Common myeloid progenitor, CD34-positive (primary cell): ENCODE results near the gene PLAAT4.

Experiments
- CTCF ChIA-PET: fragments of 350-600 bp; sonication (Branson Sonifier 250); formaldehyde crosslinking; loops from one replicate; lab custom pipeline; 2021; ENCODE audit warnings: antibody characterized with exemption; lab: Charles Lee
- POLR2A ChIA-PET: fragments of 350-600 bp; sonication (Branson Sonifier 250); formaldehyde crosslinking; loops from one replicate; lab custom pipeline; 2021; ENCODE audit warnings: antibody characterized with exemption; lab: Charles Lee
- DNase-seq, 3 donors: peaks; one replicate each; pipeline versions ENCODE4 v3.0.0 to v3.0.0-alpha.2; 2013
- H3K27ac ChIP-seq, 2 experiments: 1 replicate in 1 of 2; 2 replicates in 1 of 2; pipeline ENCODE4 v1.7.0; 2013; ENCODE audit warnings: inconsistent platforms in 2 of 2, low read length in 2 of 2, mild to moderate bottlenecking in 2 of 2, low read depth in 1 of 2, moderate library complexity in 1 of 2; ENCODE audit not compliant: severe bottlenecking in 2 of 2, insufficient read depth in 1 of 2, poor library complexity in 1 of 2
- H3K27me3 ChIP-seq, 5 experiments: replicated peaks in 2 of 5; 1 replicate in 3 of 5; 2 replicates in 2 of 5; pipeline versions ENCODE4 v1.6.1 to v1.7.0; 2013; ENCODE audit warnings: low read length in 4 of 5, mild to moderate bottlenecking in 2 of 5, moderate library complexity in 2 of 5, inconsistent platforms in 1 of 5; ENCODE audit not compliant: insufficient read depth in 5 of 5, control insufficient read depth in 4 of 5
- H3K36me3 ChIP-seq, 4 experiments: 1 replicate in 2 of 4; 2 replicates in 2 of 4; pipeline versions ENCODE4 v1.6.1 to v1.7.0; 2013; ENCODE audit warnings: low read length in 3 of 4, control low read depth in 1 of 4, mild to moderate bottlenecking in 1 of 4; ENCODE audit not compliant: control insufficient read depth in 4 of 4, insufficient read depth in 4 of 4
- H3K4me1 ChIP-seq, 4 experiments: 1 replicate in 3 of 4; 2 replicates in 1 of 4; pipeline versions ENCODE4 v1.6.1 to v1.7.1; 2013; ENCODE audit warnings: low read length in 3 of 4, mild to moderate bottlenecking in 3 of 4, control low read depth in 1 of 4, inconsistent platforms in 1 of 4, moderate library complexity in 1 of 4; ENCODE audit not compliant: control insufficient read depth in 4 of 4, insufficient read depth in 4 of 4; ENCODE audit errors: control extremely low read depth in 1 of 4
- H3K4me3 ChIP-seq, 7 experiments: 1 replicate in 4 of 7; 2 replicates in 3 of 7; pipeline versions ENCODE4 v1.5.1 to v1.7.0; 2013; ENCODE audit warnings: mild to moderate bottlenecking in 7 of 7, low read length in 6 of 7, moderate library complexity in 6 of 7, inconsistent platforms in 2 of 7, low read depth in 2 of 7, control low read depth in 1 of 7; ENCODE audit not compliant: insufficient read depth in 4 of 7, control insufficient read depth in 1 of 7; ENCODE audit errors: extremely low read depth in 1 of 7
- H3K9me3 ChIP-seq, 5 experiments: 1 replicate in 4 of 5; 2 replicates in 1 of 5; pipeline versions ENCODE4 v1.6.1 to v1.7.1; 2013; ENCODE audit warnings: low read length in 4 of 5, mild to moderate bottlenecking in 2 of 5, inconsistent platforms in 1 of 5, low read depth in 1 of 5, moderate library complexity in 1 of 5; ENCODE audit not compliant: control insufficient read depth in 4 of 5, insufficient read depth in 2 of 5; ENCODE audit errors: control extremely low read depth in 1 of 5
- WGBS: methylation state at CpG from one replicate; pipeline ENCODE4 v1.1.5; 2013; ENCODE audit not compliant: insufficient coverage; 5-methylcytosine and 5-hydroxymethylcytosine counted together

PLAAT4 gene

DNA sequence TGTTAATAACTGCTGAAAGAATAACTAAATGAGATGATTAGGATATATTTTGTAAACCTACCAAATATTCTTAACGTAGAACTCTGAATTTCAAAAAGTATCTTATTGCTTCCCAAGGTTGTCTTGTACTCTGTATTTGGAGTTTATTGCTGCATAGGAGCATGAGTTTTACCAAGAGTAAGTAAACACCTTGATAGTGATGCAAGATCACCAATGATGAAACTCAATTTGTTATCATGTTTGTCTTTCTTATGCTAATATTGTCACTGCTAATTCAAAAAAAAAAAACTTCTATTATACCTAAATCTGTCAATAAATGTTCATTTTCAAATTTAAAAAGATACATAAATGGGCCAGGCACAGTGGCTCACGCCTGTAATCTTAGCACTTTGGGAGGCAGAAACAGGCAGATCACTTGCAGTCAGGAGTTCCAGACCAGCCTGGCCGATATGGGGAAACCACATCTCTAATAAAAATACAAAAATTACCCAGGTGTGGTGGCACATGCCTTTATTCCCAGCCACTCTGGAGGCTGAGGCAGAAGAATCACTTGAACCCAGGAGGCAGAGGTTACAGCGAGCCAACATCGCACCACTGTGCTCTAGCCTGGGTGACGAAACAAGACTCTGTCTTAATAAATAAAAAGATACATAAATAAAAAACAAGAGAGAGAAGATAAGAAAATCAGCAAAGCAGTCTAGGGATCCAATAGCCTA, 50.0 kb downstream of the PLAAT4 start:
- 94% methylated on average over 2 of the region's 6 CpGs for WGBS
- Histone ChIP-seq H3K9me3 (peaks cover 0 to 3% (median 0%) of the 10 kb centered on the region in 5 experiments), H3K27ac (no peak overlapping the region), H3K27me3 (peaks cover 0 to 4% (median 0%) of the 10 kb centered on the region in 5 experiments), H3K4me3 (no peak overlapping the region), H3K36me3 (no peaks in the 10 kb centered on the region), H3K4me1 (peaks cover 0 to 6% (median 5%) of the 10 kb centered on the region in 4 experiments)
- POLR2A ChIA-PET = no interaction called here
- CTCF ChIA-PET = interaction anchor here (1.5 kb wide), 1 partner anchor 20 kb away, joined by 4 read pairs; no protein-coding TSS in a partner anchor
- DNase-seq = no peak

DNA sequence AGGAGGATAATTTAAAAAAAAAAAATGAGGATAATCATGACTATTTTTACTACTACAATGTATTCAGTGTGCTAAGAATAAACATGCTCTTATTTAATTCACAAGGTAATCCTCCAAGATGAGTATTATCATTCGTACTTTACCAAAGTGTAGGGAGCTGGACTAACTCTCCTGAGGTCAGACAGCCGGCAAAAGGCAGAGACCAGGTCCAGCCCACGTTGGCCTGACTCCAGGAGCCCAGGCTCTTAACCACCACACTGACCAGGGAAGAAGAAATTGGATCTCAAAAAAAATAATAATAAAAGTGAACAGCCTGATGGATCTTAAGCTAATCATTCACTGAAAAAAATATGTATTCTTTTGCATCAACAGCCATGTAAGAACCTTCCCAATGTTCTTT, 52.4 kb downstream of the PLAAT4 start:
- ChIA-PET CTCF (interaction anchor here (0.7 kb wide), 1 partner anchor 51 kb away, joined by 3 read pairs; no protein-coding TSS in a partner anchor), POLR2A (no interaction called here)
- Histone ChIP-seq H3K27me3 (peaks cover 0 to 4% (median 0%) of the 10 kb centered on the region in 5 experiments), H3K36me3 (no peaks in the 10 kb centered on the region), H3K9me3 (no peaks in the 10 kb centered on the region), H3K4me1 (no peaks in the 10 kb centered on the region), H3K4me3 (no peak overlapping the region), H3K27ac (no peak overlapping the region)
- WGBS = 90% methylated on average over 2 of the region's 3 CpGs
- DNase-seq = no peak

DNA sequence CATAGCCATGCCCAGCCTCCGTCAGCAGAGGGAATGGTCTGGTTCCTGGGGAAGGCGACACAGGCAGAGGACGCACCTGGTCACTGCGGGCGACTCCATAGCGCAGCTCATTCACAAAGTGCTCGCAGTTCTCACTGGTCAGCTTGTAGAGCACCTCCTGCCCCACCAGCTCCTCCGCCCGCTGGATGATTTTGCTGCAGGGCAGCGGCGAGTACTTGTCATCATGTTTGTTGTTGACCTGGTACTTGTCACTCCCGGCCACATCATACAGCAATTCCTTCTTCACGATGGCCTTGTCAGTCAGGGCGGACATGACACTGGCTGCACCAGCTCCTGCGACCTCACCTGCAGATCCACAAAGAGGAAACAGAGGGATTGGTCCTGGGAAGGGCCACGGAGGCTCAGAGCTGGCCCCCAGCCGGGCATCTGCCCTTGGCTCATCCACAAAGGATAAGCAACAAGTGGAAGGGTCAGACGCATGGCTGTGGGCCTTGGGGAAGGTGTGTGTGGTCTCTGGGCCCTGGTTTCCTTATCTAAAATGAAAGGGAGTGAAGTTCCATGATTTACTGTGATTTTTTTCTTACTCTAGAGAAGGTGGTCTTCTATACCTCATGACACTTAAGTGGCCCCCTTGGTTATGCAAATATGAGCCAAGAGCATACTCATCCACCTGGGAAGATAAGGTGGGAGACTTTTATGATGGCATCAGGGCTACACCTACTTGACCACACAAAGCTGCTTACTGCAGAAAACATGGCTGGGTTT, 53.6 kb downstream of the PLAAT4 start:
- DNase-seq = no peak
- CTCF ChIA-PET = interaction anchor here (0.8 to 1.2 kb wide), 2 partner anchors 18 to 46 kb away, joined by 3 read pairs; no protein-coding TSS in a partner anchor
- no peaks in the 10 kb centered on the region for H3K36me3 ChIP-seq
- H3K4me3 ChIP-seq = no peak overlapping the region
- H3K27ac ChIP-seq = no peak overlapping the region
- no peaks in the 10 kb centered on the region for H3K9me3 ChIP-seq
- H3K27me3 ChIP-seq = peaks cover 0 to 4% (median 0%) of the 10 kb centered on the region in 5 experiments
- over 99% methylated on average over 18 of the region's 18 CpGs for WGBS
- POLR2A ChIA-PET = no interaction called here
- no peaks in the 10 kb centered on the region for H3K4me1 ChIP-seq

DNA sequence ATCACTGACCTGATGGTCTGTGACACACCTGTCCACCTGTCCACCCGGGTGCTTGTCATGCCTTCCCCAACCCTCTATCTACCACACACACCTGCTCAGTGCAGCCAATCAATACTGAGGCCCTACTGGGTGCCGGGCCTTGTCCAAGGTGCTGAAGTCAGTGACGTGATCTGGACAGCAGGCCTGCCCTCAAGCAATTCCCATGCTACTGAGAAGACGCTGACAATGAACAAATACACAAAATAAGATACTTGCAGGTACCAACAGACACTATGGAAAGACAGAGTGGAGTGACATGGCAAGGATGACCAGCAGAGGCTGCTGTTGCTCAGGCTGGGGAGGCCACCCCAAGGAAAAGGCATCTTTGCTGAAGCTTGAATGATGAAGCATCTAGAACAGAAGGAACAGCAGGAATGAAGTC, 56.4 kb downstream of the PLAAT4 start:
- H3K4me1 ChIP-seq = no peaks in the 10 kb centered on the region
- H3K27ac ChIP-seq = no peak overlapping the region
- H3K27me3 ChIP-seq = peaks cover 0 to 4% (median 0%) of the 10 kb centered on the region in 5 experiments
- no peaks in the 10 kb centered on the region for H3K9me3 ChIP-seq
- no peak overlapping the region for H3K4me3 ChIP-seq
- DNase-seq = peak in 2 of 3 donors; percentile 48
- ChIA-PET POLR2A (no interaction called here), CTCF (interaction anchor here (0.8 to 3.0 kb wide), 9 partner anchors 9 to 115 kb away, joined by 3 to 13 read pairs (median 4); no protein-coding TSS in a partner anchor)
- WGBS = 93% methylated on average over 2 of the region's 4 CpGs
- no peaks in the 10 kb centered on the region for H3K36me3 ChIP-seq

DNA sequence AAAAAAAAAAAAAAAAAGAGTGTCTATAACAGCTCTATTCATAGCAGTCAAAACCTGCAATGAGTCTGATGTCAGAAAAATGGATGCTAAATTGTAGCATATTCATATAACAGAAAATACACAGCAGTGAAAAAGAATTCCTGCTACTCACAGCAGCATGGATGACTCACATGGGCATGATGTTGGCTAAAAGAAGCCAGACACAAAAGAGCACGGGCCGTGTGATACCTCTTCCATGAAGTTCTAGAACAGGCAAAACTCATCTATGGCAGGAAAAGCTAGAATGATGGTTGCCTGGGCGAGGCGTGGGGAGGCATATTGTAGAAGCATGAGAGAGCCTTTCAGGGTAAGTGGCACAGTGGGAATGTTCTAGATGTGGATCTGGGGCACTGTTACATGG, 58.7 kb downstream of the PLAAT4 start:
- 98% methylated on average over 4 of the region's 4 CpGs for WGBS
- Histone ChIP-seq H3K4me1 (no peaks in the 10 kb centered on the region), H3K27me3 (peaks cover 0 to 6% (median 0%) of the 10 kb centered on the region in 5 experiments), H3K27ac (no peak overlapping the region), H3K4me3 (no peak overlapping the region), H3K36me3 (no peaks in the 10 kb centered on the region), H3K9me3 (no peaks in the 10 kb centered on the region)
- ChIA-PET CTCF (interaction anchor here (1.1 to 2.3 kb wide), 3 partner anchors 41 to 116 kb away, joined by 3 to 7 read pairs (median 6); no protein-coding TSS in a partner anchor), POLR2A (no interaction called here)
- no peak for DNase-seq
